GM21576 (cell line): ENCODE results near the gene VTI1A.

Experiments used
- ATAC-seq: cut with Tn5 transposase; IDR thresholded peaks from one replicate; pipeline ENCODE4 v1.9.1; 2021; ENCODE audit warnings: mild to moderate bottlenecking, moderate library complexity; ENCODE audit not compliant: unreplicated experiment

The VTI1A gene

DNA sequence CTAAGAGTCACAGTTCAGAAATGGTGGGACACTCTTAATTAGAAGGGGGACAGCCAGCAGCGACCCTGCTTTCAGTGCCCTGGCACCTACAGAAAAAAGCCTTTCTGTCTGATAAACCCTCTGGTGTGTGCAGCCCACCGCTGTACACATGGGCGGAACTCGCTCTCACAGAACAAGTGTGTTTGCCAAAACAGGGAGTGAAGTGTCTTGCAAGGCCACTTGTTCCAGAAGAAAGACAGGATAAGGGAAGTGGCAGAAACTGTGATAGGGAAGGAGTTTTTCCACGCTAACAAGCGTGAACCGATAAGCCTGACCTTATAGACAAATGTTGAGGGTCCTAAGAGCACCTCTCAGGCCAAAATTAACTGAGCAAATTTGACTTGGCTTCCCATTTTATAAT, 299.3 kb downstream of the VTI1A start:
- no peak for ATAC-seq

DNA sequence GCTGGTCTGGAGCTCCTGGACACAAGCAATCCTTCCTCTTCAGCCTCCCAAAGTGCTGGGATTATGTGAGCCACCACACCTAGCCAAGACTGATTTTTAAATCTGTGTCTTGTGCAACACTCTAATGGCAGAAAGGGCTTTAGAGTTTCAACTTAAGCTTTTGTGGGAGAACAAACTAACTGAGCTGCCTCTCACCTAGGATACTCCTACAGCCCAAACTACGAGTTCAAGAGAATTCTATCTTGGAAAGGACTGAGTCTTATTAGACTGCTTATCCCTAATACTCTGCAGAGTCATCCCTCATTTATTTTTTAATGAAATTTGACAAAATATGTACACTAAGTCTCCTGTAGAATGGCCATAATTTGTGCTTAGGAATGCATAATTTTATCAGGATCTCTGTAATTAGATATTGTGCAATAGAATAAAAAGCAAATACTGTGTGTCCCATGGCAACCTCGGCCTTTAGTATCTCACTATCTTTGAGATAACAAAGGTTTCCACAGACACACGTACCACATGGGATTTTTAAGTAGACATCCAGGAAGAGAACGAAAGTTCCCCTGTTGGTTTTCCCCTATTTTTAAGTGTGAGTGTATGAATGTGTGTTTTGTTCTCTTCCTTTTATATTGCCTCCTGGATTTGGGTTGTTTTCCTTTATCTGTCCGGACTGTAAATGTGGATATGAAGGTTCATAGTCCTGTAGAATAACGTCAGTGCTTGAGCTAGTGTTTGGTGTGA, 303.6 kb downstream of the VTI1A start:
- ATAC-seq, result no peak

DNA sequence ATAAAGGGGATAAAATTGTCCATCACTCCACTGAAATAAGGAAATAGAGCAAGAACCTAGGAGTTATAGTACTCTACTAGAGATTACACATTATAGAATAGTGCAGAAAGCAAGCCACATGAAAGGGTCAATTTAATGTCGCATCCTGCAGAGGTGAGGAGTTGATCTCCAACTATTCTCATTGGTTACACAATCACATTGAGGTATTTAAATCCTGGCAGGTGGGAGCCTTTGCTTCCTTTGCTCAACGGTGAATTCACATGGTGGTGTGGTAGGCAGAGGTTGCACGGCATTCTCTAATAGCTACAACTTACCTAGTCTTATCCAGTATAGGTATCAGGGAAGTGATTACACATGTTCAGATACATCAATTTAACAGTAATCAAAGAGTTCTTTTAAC, 304.6 kb downstream of the VTI1A start:
- no peak for ATAC-seq

DNA sequence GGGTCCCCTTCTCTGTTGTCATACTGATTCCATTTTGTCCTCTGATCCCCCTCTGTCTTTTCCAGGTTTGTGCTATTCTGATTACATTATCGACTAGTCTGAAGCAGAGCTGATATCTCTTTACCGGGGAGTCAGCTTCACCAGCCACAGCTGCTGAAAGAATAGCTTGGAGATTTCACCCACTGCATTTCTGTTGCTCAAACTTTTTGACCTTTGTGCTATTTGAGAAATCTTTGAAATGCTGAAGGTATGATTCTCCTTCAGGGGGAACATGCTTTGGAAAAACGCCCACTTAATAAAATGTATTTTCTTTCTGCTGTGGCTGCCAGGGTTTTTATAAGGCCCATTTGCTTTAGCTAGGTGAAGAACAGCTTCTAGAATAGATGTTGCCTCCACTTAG, 305.3 kb downstream of the VTI1A start:
- ATAC-seq, result no peak

DNA sequence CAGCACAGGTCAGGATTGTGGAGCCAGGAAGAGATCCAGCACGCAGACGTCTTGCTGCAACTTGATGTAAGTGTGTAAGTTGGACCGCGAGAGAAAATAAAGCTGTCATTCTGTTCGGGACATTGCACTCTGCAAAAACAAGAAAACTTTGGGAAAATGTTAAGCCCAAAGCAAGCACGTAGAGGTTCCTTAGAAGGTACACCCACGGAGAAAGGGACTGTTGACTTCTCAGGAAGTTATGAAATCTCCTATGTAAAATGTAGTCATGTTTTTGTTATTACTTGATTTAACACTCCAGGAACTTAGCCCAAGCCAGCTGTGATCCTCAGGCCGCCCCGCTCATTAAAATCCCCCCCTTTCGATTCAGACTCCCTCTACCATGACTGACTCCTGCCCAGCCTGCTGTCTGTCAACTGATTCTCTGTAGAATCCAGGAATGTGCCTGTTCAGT, 307.0 kb downstream of the VTI1A start:
- ATAC-seq, result no peak

DNA sequence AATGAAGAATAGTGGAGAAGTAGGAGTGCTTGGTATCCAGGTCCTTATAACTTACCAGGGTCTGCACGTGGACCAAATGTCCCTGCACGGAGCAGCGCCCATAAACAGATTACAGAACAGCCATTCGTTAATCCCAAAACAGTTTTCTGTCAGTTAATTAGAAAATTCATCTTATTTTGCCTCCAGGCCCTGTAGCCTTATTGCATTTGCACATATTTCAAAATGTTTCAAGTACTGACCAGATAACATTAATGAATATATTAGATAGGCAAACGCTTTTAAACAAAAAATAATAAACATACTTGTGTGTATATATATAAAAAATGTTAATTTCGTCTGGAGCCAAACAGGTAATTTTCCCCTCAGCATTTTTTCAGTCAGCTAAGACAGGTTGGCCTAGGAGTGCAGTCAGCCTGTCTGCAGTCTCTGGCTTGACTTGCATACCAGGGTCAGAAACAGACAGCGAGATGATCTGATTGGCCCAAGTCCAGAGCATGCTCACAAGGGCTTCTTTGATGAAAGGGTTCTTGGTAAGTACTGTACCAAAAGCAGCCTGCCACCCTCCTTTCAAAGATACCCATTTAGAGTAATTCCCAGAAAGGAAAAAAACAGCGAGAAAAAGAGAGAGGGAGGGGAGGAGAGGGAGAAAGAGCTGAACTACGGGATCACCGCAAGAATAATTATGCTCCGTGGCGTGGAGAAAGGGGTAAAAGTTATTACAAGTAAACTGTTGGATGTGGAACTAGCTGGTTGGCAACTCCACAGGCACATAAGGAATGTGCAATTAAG, 308.6 kb downstream of the VTI1A start:
- ATAC-seq, result no peak

DNA sequence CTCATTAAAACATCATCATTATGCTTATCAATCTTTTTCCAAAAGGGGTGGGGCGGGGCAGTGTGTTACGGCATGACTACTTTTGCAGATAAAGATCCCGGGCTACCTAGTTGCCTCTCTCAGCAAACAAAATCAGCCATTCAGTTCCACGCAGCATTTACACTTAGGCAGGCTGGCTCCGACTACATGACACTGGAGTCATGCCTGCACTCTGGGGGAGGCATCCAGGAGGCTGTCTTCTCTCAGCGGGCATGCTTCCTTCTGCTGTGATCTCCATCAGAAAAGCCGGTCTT, 309.2 kb downstream of the VTI1A start:
- ATAC-seq, result no peak

DNA sequence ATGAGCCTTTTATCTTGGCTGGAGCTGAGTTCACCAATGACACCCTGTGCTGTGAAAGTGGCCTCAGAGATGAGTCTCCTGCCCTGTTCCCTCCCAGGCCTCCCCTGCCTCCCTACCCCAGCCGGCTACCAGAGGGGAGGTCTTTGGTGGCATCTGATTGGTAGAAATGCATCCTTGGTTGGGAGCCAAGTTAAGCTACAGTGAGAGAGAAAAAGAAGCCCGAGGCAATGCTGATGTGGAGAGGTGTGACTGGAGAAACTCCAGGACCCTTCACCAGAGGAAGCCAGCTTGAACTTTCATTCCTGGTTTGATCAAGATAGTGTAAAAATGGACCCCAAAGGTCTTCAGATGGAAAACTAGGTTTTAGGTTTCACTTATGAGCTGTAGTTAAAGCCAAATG, 311.9 kb downstream of the VTI1A start:
- no peak for ATAC-seq

DNA sequence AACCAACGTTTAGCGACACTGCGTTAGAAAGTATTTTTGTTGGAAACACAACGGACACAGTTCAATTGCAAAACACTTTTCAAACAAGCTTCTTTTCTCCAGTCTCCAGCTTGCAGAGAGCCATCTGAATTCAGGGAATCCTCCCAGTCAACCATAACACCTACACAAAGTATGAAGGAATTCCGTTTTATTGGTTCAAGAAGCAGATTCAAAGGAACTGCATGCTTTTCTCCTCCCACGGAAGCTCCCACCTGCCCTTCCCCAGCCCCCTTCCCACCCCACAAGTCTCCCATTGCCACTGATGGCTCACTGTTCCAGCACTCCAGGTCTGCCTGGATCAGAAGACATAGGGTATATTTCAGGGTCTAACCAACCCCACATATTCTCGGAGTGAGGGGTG, 312.5 kb downstream of the VTI1A start:
- no peak for ATAC-seq

DNA sequence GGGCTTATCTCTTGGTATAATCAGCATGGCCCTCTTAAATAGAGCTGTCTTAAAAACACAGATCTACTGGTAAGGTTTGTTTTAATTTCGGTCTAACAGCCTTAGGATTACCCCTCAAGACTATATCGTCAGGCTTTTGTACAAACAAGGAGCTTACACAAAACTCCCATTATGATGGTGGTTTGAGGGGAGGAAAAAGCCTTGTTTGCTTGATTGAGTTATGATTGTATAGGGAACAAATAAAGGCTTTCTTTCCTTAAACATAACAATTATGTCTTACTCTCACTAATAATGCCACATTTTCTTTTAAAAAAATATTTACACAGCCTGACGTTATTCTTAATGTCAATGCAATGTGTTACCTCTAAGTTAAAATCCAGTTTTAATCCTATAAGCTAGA, 314.2 kb downstream of the VTI1A start:
- ATAC-seq, result no peak

DNA sequence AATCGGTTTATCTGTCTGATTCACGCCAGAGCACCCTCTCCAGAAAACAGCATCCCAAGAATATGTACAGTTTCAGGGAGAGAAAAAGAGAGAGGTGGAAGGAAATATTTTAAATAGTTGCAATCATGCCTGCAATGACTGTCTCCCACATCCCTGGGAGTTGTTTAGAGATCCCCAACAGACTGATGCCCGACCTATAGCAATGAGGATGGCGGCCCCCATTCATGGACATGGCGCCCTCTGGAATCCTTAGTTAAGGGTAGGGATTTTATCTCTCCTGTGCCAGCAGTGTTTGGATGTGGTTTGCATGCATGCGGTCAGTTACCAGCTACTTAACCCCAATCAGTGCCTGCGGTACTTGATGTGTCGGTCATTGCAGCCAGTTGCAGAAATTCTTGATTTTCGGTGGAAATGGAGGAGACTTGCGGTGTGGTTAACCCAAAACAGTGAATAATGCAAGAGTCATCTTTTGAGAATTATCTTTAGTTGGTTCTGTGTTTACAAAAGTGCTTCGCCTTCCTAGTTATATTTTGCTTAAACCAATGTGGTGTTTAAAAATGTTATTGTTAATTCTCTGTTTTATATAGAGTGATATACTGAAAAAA, 317.0 kb downstream of the VTI1A start:
- ATAC-seq, result no peak

DNA sequence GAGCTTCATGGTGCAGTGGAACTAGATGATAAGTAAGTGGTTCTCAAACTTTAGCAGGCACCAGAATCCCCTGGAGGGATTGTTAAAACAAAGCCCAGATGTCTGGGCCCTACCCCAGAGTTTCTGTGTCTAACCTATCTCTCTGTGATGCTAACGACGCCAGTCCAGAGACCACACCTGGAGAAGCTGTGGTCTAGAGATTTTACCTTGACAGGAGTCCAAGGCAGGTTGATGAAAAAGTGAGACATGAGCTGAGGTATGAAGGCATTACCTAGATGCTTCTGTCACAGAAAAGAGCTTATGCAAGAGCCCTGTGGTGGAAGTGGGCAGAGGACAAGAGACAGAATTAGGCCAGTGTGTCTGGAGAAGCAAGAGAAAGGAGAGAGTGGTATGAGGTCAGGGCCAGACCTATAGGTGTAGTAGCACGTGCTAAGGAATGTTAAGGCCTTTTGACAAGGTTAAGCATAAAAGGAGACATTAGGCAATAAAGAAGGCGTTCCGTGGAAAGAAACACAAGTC, 318.8 kb downstream of the VTI1A start:
- ATAC-seq, result no peak

DNA sequence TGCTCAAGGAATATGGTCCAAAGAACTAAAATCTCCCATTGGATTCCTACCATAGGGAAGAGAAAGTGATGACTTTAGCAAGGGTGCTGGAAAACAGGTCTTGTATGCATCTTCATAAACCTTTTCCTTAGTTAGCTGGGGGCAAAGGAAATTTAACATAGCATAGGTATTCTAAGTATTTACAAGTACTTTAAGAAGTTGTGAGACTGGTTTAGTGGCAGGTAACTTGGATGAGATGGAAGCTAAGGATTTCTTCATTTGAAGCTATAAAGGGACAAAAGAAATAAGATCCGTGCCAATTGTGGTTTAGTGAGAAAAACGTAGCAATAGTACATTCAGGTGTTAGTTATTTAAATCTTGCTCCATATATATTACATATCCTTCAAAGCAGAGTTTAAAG, 319.6 kb downstream of the VTI1A start:
- no peak for ATAC-seq

DNA sequence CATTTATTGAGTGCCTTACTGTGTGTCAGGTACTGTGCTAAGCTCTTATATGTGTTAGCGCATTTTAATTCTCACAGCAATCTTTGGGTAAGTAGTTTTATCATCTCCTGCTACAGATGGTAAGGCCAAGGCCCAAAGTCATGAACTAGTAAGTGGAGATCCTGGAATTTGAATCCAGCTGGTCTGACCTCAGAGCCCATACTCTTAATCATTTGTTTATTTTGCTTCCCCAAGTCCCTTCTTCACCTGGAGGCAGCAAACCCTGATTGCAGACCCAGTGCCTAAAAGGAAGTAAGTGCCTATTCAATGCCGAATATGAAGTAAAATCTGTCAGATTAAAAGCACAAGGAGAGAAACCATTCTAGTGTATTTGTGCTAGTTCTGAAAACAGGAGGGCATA, 320.1 kb downstream of the VTI1A start:
- ATAC-seq, result no peak

DNA sequence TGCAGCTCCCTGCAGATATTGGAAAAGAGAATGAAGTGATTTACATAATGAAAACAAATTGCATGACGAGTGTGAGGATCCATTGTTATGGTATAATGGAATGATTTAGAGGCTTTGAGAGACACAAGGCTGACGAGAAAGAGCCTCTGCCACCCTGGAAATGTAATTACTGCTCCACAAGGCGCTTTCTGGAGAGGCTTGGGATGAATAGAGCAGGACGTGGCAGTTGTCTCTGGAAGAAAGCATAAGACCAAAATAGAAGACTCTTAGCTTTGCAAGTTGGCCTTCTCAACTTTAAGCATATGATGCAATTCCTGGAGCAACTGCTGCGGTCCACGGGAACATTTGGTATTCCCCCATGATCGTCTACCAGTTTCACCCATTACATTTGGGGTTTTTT, 321.1 kb downstream of the VTI1A start:
- ATAC-seq, result no peak

DNA sequence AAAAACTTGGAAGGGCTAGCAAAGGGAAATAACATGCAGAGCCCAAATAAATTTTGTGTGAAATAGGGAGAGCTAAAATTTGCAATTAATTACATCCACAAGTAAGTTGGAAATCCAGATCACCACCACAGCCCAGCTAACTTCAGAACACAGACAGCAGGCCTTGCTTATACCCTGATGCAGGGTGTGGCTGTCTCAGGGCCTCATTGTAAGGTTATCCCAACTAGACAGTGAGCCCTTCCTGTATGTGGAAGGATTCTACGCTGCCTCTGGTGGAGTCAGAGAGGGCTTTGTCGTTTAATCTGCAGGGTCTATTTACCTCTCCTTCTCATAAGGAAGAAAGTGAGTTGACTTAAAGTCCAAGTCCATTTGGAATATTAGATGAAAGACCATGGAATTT, 322.1 kb downstream of the VTI1A start:
- no peak for ATAC-seq

DNA sequence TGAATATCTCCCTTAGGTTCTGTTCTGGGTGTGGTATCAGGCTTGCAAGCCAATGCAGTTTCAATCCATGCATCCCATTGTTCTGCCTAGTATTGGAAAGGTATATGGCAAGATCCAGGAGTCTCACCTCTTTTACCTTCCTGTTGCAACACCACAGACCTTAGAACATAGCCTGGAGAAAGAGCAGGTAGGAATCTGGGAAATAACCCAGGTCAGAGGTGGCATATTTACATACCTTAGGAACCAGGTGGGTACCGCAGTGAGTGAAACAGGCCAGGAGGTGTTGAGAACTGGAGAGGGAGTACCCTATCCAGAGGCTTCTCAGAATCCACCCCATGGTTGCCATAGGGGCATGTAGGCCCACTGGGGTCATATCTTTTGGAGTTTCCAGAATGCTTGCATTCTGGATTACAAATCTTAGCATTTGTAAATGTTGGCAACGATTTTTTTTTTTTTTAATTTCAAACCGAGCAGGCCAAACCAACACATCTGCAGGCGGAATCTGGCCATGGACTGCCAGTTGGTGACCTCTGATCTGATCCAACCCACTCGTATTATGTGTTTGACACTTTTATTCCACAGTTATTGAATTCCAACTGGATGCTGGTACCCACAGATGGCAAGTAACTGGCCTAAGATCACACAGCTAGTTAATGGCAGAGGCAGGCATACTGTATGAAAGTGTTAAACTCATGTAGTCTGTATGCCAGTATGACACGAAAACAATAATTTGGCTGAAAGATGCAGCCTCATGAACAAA, 322.8 kb downstream of the VTI1A start:
- ATAC-seq, result no peak

DNA sequence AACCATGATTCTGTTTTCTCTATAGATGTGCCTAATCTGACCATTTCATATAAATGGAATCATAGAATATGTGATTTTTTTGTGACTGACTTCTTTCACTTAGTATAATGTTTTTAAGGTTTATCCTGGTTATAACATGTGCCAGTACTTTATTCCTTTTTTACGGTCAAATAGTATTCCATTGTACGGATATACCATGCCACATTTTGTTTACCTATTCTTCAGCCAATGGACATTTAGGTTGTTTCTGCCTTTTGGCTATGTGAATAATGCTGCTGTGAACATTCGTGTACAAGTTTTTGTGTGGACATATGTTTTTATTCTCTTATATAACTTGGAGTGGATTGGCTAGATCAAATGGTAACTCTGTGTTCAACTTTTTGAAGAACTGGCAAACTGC, 324.7 kb downstream of the VTI1A start:
- ATAC-seq, result no peak

DNA sequence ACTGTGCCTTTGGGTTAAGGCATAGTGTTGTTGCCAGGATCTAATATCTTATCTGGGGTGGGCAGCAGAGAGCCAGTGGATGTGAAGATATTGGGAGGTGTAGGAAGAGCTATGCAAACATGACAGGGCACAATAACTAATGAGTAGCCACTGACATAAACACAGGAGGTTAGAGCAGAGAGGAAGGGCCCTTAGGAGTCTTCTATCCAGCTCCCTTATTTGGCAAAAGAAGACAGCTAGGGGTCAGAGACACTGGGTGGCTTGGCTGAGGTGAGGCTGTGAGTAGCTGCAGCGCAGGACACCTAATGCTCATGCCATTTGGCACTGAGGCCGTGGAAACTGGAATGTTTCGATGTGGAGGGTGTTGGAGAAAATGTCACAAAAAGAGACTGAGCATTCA, 326.8 kb downstream of the VTI1A start:
- no peak for ATAC-seq

DNA sequence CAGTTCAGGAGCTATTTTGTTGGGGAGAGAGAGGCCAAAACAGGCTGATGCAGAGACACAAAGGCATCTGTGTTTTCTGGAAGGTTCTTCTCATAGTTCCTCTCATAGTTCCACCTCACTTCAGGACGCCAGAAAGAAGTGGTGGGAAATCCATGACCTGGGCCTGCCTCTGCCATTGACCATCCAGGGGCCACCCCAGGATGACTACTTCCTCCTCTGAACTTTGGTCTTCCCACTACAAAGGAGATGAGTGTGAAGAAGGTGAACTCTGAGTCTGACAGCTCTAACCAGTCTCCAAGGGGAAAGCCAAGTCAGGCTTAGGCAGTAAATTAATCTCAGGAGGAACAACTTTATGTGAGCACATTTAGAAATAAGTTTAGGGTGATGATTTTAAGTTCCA, 327.2 kb downstream of the VTI1A start:
- ATAC-seq, result no peak

DNA sequence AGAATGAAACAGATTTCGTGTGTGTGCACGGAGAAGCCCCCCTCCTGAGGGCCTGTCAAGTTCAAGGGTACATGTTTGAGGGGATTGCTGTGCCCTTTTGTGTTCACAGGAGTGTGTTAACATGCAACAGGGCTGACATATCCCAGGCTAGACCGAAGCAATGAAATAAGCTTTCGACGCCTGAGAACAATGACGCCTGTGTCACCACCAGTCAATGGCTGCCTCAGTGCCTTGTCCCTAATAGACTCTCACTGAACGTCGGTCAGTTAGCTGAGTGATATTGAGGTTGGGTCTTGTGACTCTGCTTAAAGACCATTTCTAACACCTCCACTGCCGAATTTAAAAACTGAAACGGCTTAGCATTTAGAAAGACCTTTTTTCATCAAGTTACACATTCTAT, 327.8 kb downstream of the VTI1A start:
- no peak for ATAC-seq
